ENCODE data around the gene OR5H14. TPM values are rescaled to one million over a fixed set of nuclear protein-coding genes. Genes with fewer than 3 reads are reported as not detected.
"Not testable (repeated sequence)": the region's sequence is repeated elsewhere in the genome, so short reads cannot be mapped to it uniquely, and the experiment has no call there.

Gene OR5H14
- polyA plus RNA-seq, 12 donors = 0.03 TPM; not detected in 11

DNA sequence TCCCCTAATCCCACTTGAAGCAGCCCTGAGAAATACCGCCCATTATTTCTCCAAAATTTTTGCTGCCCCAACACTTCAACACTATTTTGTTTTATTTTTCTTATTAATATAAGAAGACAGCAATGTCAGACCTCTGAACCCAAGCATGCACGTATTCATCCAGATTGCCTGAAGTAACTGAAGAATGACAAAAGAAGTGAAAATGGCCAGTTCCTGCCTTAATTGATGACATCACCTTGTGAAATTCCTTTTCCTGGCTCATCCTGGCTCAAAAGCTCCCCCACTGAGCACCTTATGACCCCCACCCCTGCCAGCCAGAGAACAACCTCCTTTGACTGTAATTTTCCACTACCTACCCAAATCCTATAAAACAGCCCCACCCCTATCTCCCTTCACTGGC lies 49.0 kb downstream of the OR5H14 start:
- not testable (repeated sequence) for DNase-seq

DNA sequence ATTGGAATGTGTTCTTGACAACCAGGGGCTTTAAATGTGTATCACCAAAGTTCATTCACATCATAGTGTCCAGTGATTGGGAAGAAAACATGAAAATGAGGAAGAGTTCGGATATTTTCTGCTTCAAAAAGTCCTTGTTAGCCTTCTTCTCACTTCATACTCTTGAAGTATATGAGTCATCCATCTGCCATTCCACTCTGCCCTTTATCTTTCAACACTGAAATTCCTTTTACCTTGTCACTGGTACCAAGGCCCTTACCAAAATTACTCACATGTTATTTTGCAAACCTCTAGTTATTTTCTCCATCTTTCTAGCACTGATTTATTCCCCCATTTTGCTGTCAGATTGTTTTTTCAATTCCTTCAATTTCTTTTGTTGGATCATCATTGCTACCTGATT lies 51.7 kb downstream of the OR5H14 start:
- no peak for DNase-seq

Other genes starting within 250 kb of the OR5H14 start
- 10 to 100 TPM in 11 of 12 donors, not detected in 1; 36.3 to 53.7 (median 45.6) TPM for gene RIOX2, start 175.0 kb upstream of the OR5H14 start, polyA plus RNA-seq (ENCODE audit: insufficient read length in 12 of 12)
- gene GABRR3, start 112.2 kb upstream of the OR5H14 start, polyA plus RNA-seq (ENCODE audit: insufficient read length in 12 of 12) = not detected
- gene OR5AC2, start 60.3 kb upstream of the OR5H14 start, polyA plus RNA-seq (ENCODE audit: insufficient read length in 12 of 12) = not detected
- under 1 TPM in 2 of 12 donors, not detected in 10; 0.03 to 0.11 TPM for gene OR5H1, start 16.8 kb upstream of the OR5H14 start, polyA plus RNA-seq (ENCODE audit: insufficient read length in 12 of 12)
- not detected for gene OR5H15, start 19.2 kb downstream of the OR5H14 start, polyA plus RNA-seq (ENCODE audit: insufficient read length in 12 of 12)
- not detected for gene OR5H6, start 116.8 kb downstream of the OR5H14 start, polyA plus RNA-seq (ENCODE audit: insufficient read length in 12 of 12)
- gene OR5H2, start 135.0 kb downstream of the OR5H14 start, polyA plus RNA-seq (ENCODE audit: insufficient read length in 12 of 12) = not detected
- gene OR5K4, start 206.4 kb downstream of the OR5H14 start, polyA plus RNA-seq (ENCODE audit: insufficient read length in 12 of 12) = not detected
- gene OR5K3, start 243.2 kb downstream of the OR5H14 start, polyA plus RNA-seq (ENCODE audit: insufficient read length in 12 of 12) = not detected

Data from muscle of arm (tissue), 12 donors.